ENCODE data around the gene C11orf71.

GRCh38 chr11:114426280-114426679 lies 26.0 kb upstream of the C11orf71 start:
- no peak for TF ChIP-seq POLR2A (IDR thresholded peaks at IDR 0.05)
- TF ChIP-seq, protein P1, sequence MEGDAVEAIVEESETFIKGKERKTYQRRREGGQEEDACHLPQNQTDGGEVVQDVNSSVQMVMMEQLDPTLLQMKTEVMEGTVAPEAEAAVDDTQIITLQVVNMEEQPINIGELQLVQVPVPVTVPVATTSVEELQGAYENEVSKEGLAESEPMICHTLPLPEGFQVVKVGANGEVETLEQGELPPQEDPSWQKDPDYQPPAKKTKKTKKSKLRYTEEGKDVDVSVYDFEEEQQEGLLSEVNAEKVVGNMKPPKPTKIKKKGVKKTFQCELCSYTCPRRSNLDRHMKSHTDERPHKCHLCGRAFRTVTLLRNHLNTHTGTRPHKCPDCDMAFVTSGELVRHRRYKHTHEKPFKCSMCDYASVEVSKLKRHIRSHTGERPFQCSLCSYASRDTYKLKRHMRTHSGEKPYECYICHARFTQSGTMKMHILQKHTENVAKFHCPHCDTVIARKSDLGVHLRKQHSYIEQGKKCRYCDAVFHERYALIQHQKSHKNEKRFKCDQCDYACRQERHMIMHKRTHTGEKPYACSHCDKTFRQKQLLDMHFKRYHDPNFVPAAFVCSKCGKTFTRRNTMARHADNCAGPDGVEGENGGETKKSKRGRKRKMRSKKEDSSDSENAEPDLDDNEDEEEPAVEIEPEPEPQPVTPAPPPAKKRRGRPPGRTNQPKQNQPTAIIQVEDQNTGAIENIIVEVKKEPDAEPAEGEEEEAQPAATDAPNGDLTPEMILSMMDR (IDR thresholded peaks at IDR 0.05), result no peak
- TF ChIP-seq POLR2AphosphoS5 (IDR thresholded peaks at IDR 0.05), result no peak
